SHP77 treated with DMSO at 0.1 percent for 48 hours (cell line): ENCODE data around the gene ZBTB40.

Source experiments
- DNase-seq: peaks from one replicate; lab custom pipeline; 2025; lab: John Stamatoyannopoulos, UW

The ZBTB40 gene

DNA sequence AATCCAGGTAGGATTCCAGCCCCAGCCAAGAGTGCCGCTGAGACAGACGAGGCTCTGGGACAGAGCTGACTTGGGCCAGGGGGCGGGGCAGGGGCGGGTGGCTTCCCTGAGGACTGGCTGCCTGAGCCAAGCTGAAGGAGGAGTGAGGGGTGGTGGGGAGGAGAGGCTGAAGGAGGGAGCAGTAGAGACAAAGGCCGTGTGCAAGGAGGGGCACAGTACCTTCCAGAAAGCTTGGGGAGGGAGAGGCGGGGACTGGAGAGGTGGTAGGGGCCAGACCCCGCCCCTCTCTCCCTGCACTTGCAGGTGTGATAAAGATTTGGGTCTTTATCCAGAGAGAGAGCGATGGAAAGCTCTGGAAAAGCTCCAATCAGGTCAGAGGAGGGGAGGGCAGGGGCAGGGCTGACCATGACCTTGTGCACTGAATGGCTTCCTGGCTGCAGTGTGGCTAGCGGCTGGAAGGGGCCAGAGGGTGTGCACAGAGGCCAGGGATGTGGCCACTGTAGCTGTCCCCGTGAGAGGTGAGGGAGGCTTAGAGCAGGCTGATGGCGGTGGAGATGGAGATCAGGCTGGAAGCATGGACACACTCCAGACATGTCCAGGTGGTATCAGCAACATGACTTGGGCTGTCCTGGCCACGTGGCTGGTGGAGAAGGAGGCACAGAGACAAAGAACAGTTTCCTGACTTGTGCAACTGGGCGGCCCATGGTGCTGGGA, 104.9 kb downstream of the ZBTB40 start:
- no peak for DNase-seq

DNA sequence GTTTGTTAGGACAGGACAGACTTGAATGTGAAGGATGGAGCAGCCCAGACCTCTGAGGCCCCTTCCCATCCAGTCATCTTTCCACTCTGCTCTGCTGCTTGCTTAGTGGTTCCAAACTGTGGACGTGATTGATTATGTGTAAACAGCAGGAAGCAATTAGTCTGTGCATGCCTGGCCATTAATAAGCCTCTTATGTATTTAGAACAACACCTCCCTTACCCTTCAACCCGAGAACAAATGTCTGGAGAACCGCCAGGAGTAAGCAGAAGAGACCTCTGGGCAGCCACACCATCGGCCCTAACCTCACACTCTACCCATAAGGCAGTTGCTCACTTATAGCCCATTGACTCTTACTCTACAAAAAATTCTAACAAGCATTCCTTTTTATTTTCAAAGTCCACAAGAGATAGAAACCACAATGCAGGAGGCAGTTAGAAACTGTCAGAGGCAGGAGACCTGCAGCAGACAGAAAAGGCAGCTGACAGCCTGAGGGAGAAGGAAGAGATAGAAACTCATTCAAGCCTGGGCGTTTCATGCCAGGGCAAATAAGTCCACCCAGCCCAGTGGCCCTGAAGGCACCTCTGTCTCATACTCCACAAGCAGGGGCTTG, 105.8 kb downstream of the ZBTB40 start:
- peak; percentile 62 for DNase-seq

DNA sequence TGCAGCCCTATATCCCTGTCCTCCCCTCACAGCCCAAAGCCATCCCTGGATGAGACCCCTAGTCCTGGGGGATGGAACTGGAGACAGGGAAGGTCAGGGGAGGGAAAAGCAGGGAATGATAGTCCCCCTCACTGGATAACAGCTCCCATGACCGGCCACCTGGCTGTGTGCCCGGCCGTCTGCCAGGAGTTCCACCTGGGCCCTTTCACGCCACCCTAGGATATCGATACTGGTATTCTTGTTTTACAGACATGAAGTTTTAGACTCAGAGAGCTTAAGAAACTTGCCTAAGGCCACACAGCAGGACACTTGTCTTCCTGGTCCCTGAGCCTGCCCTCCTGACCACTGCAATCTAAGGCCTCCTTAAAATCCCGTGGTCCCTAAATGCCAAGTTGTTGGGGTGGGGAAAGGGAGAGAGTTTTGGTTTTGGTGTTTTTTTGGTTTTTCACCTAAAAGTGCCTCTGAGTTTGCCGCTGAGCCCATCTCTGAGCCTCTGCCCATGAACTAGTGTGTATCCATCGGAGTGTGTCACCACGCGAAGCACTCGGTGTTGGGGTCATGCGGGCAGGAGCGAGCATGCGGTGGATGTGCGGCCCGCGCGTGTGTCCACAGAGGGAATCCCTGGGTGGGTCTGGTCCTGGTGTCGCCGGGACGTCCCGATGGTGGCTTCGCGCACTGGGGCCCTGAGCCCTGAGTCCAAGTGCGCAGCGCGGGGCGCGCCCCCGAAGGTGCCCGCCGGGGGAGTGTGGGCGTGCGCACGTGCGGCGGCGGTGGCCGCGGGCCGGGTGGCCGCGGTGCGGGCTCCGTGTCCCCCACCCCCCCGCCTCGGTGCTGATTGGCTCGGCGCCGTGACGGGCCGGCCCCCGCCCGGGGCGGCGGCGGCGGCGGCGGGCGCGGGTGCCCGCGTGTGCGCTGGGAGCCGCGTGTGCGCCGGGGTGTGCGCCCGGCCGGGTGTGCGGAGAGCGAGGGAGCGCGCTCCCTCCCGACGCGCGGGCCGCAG, 111.2 kb downstream of the ZBTB40 start, which contains the start of gene EPHA8:
TSS of gene EPHA8 (plus strand) at position 906 of the 1,000 bp plus-strand sequence. CDS start 147 bp downstream, outside the sequence.
- no peak for DNase-seq

DNA sequence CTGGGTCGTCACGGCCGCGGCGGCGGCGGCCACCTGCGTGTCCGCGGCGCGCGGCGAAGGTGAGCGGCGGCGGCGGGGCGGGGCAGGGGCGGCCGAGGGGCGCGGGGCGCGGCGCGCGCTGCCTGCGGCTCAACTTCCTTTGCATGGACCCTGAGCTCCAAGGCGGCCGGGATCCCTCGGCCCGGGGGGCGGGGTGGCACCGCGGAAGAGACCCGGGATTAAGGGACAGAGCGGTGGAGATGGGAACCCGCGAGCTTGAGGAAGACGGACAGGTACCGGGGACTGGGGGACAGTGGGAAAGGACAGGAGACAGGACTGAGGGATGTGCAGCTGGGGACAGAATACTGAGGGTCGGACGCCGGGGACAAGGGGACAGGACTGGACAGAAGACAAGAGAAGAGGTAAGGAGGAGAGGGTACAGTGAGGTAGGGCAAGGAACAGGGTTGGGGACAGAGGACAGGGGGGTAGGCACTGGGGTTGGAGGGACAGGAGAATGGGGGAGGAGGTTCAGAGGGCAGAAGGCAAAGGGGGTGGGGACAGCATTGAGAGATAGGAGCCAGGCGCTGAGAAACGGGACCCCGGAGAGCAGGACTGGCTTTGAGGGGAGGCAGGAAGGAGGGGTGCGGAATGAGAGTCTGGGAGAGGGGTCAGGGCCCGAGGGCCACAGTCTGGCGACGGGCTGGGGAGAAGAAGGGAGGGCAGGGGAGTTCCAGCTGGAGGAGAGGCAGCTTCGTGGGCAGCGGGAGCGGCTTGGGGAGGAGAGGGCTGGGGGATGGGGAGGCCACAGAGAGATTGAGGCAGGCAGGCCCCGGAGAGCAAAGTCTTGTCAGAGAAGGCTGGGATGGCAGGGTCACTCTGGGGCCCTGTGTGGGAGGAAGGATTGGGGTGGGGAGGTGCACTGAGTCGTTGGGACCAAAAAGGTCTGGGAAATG, 112.3 kb downstream of the ZBTB40 start:
- DNase-seq, result no peak

DNA sequence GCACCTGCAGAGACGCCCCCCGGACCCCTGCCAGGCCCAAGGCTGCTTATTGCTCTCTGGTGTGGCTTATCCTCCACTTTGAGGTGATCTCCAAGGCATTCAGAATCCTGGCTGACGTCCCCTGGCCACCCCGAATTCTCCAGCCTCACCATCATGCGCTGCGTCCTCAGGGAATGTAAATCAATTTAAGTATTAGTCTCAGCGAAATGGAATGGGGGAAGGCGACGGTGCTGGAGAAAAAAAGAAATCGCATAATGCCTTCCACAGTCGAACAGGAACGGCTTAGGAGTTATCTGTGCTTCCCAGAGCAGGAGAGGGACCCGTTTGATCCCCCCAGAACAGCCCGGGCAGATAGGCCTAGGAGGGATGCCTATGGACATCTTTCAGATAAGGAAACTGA, 114.5 kb downstream of the ZBTB40 start:
- DNase-seq, result no peak

DNA sequence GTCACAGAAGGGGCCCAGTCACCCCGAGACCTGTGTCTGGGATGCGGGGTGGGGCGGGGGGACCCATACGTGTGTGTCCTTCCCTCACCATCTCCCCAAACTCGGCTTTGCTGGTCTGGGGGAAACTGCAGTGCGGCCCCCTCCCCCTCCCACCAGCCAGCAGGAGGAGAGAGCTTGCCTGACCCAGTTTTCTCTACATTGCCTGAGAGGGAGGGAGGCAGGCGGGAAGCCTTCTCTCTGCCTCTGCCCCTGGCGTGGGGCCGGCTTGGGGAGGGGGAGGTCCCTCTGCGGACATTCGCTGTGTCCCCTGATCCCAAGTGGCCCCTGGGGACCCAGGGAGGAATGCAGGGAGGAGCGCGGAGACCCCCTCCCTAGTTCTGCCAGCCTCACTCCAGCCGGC, 115.5 kb downstream of the ZBTB40 start:
- DNase-seq, result no peak

- no peak for DNase-seq
Observed at GRCh38 chr1:22567994-22568393, 116.3 kb downstream of the ZBTB40 start.

DNA sequence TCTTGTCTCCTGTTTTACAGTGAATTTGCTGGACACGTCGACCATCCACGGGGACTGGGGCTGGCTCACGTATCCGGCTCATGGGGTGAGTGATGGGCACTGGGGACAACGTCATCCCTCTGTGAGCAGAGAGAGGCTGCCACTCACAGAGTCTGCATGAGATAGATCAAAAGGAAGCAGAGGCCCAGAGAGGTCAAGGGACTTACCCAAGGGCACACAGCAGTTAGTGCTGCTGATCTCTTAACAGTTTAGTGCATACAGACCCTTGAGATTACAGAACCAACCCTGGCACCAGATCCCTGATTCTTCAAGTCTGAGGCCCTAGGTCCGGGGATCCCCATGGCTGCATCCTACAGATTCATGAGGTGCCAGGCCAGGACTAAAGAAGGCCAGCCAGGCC, 117.6 kb downstream of the ZBTB40 start:
- no peak for DNase-seq

GRCh38 chr1:22570140-22570909, 118.7 kb downstream of the ZBTB40 start:
- DNase-seq, result no peak

GRCh38 chr1:22572818-22573217, 121.2 kb downstream of the ZBTB40 start:
- DNase-seq, result no peak

GRCh38 chr1:22573237-22573636, 121.6 kb downstream of the ZBTB40 start:
- no peak for DNase-seq

- DNase-seq, result no peak
Observed at GRCh38 chr1:22575532-22576149, 124.0 kb downstream of the ZBTB40 start.

DNA sequence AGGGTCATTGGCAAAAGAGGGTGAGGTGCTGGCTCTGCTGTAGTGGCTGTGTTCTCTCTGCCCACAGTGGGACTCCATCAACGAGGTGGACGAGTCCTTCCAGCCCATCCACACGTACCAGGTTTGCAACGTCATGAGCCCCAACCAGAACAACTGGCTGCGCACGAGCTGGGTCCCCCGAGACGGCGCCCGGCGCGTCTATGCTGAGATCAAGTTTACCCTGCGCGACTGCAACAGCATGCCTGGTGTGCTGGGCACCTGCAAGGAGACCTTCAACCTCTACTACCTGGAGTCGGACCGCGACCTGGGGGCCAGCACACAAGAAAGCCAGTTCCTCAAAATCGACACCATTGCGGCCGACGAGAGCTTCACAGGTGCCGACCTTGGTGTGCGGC, 124.5 kb downstream of the ZBTB40 start:
- DNase-seq, result no peak

- no peak for DNase-seq
Observed at GRCh38 chr1:22576617-22577016, 125.0 kb downstream of the ZBTB40 start.

GRCh38 chr1:22578732-22579361, 127.2 kb downstream of the ZBTB40 start:
- no peak for DNase-seq

DNA sequence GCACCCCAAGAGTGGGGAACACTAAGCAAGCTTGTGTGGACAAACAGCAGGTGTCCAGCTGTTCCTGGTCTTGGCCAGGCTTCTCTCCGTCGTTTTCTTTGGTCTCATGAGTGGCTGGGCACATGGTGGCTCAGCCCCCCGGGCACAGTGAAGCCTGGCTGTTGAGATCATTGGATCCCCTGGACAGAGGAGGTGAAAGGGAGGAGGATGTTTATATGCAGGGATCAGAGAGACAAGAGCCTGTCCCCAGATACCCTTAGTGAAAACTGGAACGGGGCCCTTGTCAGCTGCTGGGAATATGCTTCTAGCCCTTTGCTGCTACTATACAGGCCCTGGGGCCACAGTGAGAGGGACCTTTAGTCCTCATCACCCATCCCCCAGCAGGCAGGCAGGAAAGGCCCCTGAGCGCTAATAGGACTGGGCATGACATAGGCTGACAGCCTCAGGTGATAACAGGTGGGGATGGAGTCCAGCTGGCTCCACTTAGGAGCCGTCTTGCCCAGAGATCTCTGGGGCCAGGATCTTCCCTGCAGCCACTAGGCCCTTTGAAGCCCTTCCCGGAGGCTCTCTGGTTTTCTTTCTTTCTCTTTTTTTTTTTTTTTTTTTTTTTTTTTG, 128.0 kb downstream of the ZBTB40 start:
- no peak for DNase-seq
